Cardiac fibroblast (primary cell): ENCODE data around the gene ZNF76.

Experiments
- DNase-seq, 2 donors: peaks; one replicate each; pipeline versions ENCODE4 v3.0.0 to v3.0.0-alpha.2; 2010; ENCODE audit warnings: low read depth in 2 of 2
- H3K4me3 ChIP-seq, 2 donors: replicated peaks in 1 of 2; 1 replicate in 1 of 2; 2 replicates in 1 of 2; pipeline ENCODE4 v1.5.1; 2011; ENCODE audit warnings: low read depth in 2 of 2, low read length in 2 of 2, mild to moderate bottlenecking in 2 of 2, moderate library complexity in 1 of 2
- CTCF ChIP-seq: IDR thresholded peaks from one replicate; pipeline ENCODE4 v1.5.1; 2011; ENCODE audit warnings: low read depth, mild to moderate bottlenecking, low read length, inconsistent platforms

The ZNF76 gene

DNA sequence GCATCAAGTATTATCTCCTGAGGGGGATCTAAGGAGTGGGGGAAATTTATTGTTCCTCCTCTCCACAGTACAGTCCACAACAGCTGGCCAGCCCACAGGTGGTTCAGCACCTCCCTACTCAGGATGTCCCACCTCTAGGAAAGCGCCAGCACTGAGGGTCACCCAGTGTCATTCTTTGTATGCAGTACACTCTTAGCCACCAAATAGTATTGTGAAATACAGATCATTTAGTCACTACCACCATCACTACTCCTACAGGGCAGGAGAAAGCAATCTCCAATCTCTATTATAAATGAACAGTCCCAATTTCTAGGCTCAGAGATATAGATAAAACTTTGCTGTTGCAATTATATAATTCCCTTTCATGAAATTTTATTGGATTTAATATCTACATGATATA, 6.3 kb upstream of the ZNF76 start:
- no peak for DNase-seq
- no peak for TF ChIP-seq CTCF
- H3K4me3 ChIP-seq, result no peak overlapping the region

DNA sequence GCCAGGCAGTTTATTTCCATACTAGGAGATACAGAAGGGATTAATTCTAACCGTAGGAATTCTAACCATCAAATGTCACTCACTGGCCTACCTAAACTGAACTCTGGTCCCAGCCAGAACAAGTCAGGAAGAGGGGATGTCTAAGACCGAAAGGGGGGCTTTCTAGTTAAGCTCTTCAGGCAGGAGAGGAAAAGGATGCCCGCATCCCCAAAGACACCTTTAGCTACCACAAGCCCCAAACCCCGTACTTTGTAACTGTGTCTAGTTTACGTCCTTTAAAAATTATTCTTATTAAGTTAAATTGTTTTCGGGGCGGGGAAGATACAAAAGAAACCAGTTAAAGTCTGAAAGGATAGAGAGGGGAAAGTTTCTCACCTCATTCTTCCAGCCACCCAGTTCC, 1.2 kb upstream of the ZNF76 start:
- no peak for TF ChIP-seq CTCF
- H3K4me3 ChIP-seq, result peak overlapping the region; percentile 92 to 96
- no peak for DNase-seq

- DNase-seq, result peak in 1 of 2 donors; percentile 68
- TF ChIP-seq CTCF, result peak; percentile 4
- H3K4me3 ChIP-seq, result peak overlapping the region; percentile 92 to 96
Observed at GRCh38 chr6:35258858-35259193, 709 bp upstream of the ZNF76 start.

DNA sequence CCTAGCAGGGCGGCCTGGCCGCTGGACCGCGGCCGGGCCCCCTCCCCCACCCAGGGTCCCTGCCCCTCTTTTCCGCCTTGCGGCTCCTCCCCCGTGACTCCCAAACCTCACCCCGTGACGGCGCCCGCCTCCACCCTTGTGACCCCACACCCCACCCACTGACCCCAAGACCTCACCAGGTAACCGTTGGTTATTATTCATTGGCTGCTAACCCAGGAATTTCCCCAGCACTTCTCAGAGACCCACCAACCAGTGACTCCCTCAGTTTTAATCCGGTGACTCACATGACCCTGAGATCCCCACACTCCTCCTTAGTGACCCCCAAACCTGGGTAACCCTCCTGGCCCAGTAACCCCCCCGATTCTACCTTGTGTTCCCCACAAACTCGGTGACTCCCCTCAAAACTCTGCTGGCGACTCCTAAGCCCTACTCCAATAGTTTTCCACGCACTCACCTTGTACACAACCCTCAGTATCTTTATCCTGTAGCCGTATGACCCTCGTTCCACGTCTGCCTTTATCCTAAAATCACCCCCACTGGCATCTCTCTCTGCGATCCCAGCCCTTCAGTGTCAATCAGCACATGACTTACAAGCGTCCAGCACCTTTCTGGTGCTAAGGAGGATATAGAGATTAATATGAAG, 534 bp downstream of the ZNF76 start:
- TF ChIP-seq CTCF, result no peak
- peak; percentile 37 to 70 for DNase-seq
- H3K4me3 ChIP-seq, result peak overlapping the region; percentile 92 to 96

DNA sequence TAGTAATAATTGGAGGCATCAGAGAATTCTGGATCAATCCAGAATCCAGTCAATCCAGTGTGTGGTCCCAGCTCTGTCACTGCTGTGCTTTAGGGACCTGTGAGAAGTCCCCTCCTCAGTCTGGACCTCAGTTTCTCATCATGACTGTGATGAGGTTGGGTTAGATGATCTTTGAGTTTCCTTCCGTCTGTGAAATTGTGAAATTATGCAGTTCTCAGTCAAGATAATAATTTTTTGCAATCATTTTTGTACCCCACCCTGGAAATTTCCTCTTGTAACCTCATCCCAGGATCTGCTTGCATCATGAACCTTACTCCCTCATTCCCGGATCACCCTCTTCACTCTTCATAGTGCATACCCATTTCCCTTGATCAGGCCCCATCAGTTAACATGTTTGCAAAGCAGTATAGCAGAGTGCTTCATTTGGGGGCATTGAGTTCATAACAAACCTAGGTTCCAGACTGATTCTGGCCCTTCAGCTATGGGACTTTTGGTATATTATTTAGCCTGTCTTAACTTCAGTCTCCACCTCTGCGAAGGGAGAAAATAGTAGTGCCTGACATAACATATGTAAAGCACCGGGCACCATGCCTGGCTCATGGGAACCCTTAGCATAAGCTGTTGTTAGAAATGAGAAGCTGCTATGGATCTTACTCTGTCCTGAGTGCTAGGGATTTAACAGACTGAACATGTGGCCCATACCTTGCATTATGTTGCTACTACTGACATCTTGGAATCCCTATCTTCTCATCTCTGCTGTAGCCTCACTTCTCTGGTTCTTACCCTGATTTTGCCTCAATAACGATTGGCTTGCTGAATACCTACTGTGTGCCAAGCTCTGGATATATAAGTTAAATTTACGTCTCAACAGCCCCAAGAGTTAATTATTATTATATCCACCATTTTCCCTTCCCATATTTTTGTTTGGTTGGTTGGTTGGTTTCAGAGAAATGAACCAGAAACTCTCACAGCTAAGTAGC, 1.3 kb downstream of the ZNF76 start:
- DNase-seq, result peak in 1 of 2 donors; percentile 18
- TF ChIP-seq CTCF, result no peak
- peak overlapping the region; percentile 92 to 96 for H3K4me3 ChIP-seq

- TF ChIP-seq CTCF, result no peak
- DNase-seq, result peak in 1 of 2 donors; percentile 38
- no peak overlapping the region for H3K4me3 ChIP-seq
Observed at GRCh38 chr6:35262596-35262995, 3.1 kb downstream of the ZNF76 start.
